RWPE1 (cell line): ENCODE measurements around the gene CEP97.
"Not testable (repeated sequence)": the region's sequence is repeated elsewhere in the genome, so short reads cannot be mapped to it uniquely, and the experiment has no call there.

Source experiments
- CTCF ChIA-PET: fragments of 350-600 bp; sonication (Branson Sonifier 250); formaldehyde crosslinking; extraction: SDS; loops from one replicate; lab custom pipeline; 2021; lab: Yijun Ruan, JAX
- POLR2A ChIA-PET: fragments of 400-600 bp; formaldehyde crosslinking; extraction: SDS; loops from one replicate; lab custom pipeline; 2020; ENCODE audit warnings: antibody characterized with exemption; ENCODE audit not compliant: low non-redundant PET; lab: Yijun Ruan, JAX
- DNase-seq: peaks from one replicate; pipeline ENCODE4 v3.0.0; 2012; ENCODE audit warnings: low spot score
- H3K27ac ChIP-seq: fragments of 450-650 bp; 2 replicates; pipeline ENCODE4 v1.5.1; 2017
- CTCF ChIP-seq: fragments of 450-650 bp; conservative IDR thresholded peaks from 2 replicates; pipeline ENCODE4 v1.5.1; 2017; ENCODE audit warnings: low read depth, mild to moderate bottlenecking

CEP97 gene

GRCh38 chr3:101689286-101689685 lies 35.1 kb upstream of the CEP97 start:
- DNase-seq = no peak
- no peak overlapping the region for H3K27ac ChIP-seq
- POLR2A ChIA-PET = no interaction called here
- CTCF ChIA-PET = interaction anchor here (0.6 kb wide), 1 partner anchor 17 kb away, joined by 3 read pairs; no protein-coding TSS in a partner anchor
- no peak for TF ChIP-seq CTCF

GRCh38 chr3:101690972-101691371 lies 33.4 kb upstream of the CEP97 start:
- no peak for TF ChIP-seq CTCF
- ChIA-PET POLR2A (interaction anchor here (0.7 to 1.0 kb wide), 2 partner anchors 13 to 33 kb away, joined by 3 to 6 read pairs; partner anchors contain the start of gene CEP97), CTCF (no interaction called here)
- no peak for DNase-seq
- H3K27ac ChIP-seq = no peak overlapping the region

GRCh38 chr3:101691685-101692671 lies 32.4 kb upstream of the CEP97 start:
- CTCF ChIA-PET = interaction anchor here (0.6 kb wide), 2 partner anchors 14 to 275 kb away, joined by 3 to 4 read pairs; no protein-coding TSS in a partner anchor
- not testable (repeated sequence) for H3K27ac ChIP-seq, DNase-seq
- POLR2A ChIA-PET = interaction anchor here (1.0 kb wide), 1 partner anchor 32 kb away, joined by 3 read pairs; the partner anchor contains the start of gene CEP97

GRCh38 chr3:101693540-101693939 lies 30.9 kb upstream of the CEP97 start:
- CTCF ChIA-PET = interaction anchor here (0.6 kb wide), 1 partner anchor 19 kb away, joined by 3 read pairs; no protein-coding TSS in a partner anchor
- peak; percentile 57 for TF ChIP-seq CTCF
- H3K27ac ChIP-seq, POLR2A ChIA-PET, DNase-seq: not testable (repeated sequence)

GRCh38 chr3:101694836-101695235 lies 29.6 kb upstream of the CEP97 start:
- H3K27ac ChIP-seq, POLR2A ChIA-PET, DNase-seq: not testable (repeated sequence)
- CTCF ChIA-PET = interaction anchor here (0.6 kb wide), 1 partner anchor 13 kb away, joined by 6 read pairs; no protein-coding TSS in a partner anchor

GRCh38 chr3:101695779-101696372 lies 28.5 kb upstream of the CEP97 start:
- H3K27ac ChIP-seq = no peak overlapping the region
- no peak for DNase-seq
- TF ChIP-seq CTCF = peak; percentile 76
- ChIA-PET POLR2A (no interaction called here), CTCF (interaction anchor here (0.7 kb wide), 1 partner anchor 837 kb away, joined by 3 read pairs; no protein-coding TSS in a partner anchor)
